DMS53 treated with DMSO at 0.1 percent for 48 hours (cell line): ENCODE measurements around the gene LCAT.
"Not testable (repeated sequence)": the region's sequence is repeated elsewhere in the genome, so short reads cannot be mapped to it uniquely, and the experiment has no call there.

Experiments used
- DNase-seq: peaks from one replicate; lab custom pipeline; 2025; ENCODE audit not compliant: unreplicated experiment; lab: John Stamatoyannopoulos, UW

Gene LCAT

GRCh38 chr16:67933805-67934204, 10.1 kb downstream of the LCAT start:
- no peak for DNase-seq

GRCh38 chr16:67932462-67932840, 11.5 kb downstream of the LCAT start:
- no peak for DNase-seq

- DNase-seq, result no peak
Measured at GRCh38 chr16:67931712-67932461, 12.0 kb downstream of the LCAT start, which contains the start of gene CTRL. Gene CTRL (minus strand): TSS chr16:67931862. CDS start chr16:67931852, 10 bp downstream.

- DNase-seq, result no peak
Measured at GRCh38 chr16:67930678-67931211, 13.2 kb downstream of the LCAT start.

DNA sequence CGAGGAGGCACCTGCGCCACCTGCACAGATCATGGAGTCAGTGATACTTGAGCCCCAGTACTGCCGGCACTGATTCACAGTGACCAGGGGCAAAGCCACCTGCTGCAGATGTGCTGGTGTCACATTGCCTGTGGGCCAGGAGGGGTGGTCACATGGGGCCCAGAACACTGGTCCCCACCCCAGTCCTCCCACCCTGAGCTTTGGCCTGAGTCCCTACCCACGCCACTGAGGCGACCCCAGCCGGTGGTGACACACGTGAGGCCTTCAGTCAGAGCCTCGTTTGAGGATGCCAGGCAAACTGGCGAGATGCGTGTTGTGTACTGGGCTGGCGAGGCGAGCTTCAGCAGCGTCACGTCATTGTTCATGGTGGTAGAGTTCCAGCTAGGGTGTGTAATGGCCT, 13.7 kb downstream of the LCAT start:
- DNase-seq, result no peak

GRCh38 chr16:67928561-67929364, 15.2 kb downstream of the LCAT start:
- DNase-seq, result peak; percentile 36

DNA sequence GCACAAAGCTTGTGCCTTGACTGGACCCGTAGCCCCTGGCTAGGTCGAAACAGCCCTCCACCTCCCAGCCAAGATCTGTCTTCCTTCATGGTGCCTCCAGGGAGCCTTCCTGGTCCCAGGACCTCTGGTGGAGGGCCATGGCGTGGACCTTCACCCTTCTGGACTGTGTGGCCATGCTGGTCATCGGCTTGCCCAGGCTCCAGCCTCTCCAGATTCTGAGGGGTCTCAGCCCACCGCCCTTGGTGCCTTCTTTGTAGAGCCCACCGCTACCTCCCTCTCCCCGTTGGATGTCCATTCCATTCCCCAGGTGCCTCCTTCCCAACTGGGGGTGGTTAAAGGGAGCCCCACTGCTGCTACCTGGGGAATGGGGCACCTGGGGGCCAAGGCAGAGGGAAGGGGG, 15.8 kb downstream of the LCAT start:
- DNase-seq, result no peak

DNA sequence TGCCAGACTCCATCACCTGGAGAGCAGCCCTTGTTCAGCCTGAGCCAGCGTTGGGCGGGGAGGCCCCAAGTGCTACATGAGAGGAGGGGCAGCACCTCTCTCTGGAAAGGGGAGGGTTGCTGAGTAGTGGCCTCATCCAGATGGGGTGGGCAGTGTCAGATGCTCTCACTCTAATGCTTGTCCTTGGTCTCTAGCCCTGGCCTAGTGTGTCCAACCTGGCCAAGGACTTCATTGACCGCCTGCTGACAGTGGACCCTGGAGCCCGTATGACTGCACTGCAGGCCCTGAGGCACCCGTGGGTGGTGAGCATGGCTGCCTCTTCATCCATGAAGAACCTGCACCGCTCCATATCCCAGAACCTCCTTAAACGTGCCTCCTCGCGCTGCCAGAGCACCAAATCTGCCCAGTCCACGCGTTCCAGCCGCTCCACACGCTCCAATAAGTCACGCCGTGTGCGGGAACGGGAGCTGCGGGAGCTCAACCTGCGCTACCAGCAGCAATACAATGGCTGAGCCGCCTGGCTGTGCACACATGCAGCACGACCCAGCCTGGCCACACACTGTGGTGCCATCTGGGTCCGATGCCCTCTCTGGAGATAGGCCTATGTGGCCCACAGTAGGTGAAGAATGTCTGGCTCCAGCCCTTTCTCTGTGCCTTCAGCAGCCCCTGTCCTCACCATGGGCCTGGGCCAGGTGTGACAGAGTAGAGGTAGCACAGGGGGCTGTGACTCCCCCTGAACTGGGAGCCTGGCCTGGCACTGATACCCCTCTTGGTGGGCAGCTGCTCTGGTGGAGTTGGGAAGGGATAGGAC, 16.6 kb downstream of the LCAT start:
- DNase-seq, result no peak

DNA sequence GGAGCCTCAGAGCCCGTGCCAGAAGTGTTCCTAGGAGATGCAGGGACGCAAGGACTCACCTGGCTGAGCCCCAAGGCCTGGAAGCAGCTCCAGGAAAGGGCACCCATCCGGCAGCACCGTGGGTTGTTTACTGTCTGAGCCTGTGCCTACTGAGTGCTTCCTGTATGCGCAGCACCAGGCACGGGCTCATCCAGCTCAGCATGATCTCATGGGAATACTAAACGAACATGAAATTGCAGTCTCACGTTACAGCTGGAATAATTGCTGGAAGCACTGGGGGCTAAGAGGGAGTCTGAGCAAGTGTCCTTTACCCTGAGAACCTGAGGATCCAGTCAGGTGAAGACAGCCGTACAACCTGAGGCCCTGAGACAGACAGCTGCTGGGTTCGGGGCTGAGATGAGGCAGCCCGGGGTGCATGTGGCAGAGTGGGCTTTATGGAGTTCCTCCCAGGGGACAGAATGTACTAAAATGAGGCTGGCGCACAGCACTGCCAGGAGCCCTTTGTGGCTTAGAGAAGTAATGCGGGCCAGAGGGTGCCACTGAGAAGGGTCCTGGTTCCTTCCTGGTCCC, 17.7 kb downstream of the LCAT start:
- peak; percentile 53 for DNase-seq

DNA sequence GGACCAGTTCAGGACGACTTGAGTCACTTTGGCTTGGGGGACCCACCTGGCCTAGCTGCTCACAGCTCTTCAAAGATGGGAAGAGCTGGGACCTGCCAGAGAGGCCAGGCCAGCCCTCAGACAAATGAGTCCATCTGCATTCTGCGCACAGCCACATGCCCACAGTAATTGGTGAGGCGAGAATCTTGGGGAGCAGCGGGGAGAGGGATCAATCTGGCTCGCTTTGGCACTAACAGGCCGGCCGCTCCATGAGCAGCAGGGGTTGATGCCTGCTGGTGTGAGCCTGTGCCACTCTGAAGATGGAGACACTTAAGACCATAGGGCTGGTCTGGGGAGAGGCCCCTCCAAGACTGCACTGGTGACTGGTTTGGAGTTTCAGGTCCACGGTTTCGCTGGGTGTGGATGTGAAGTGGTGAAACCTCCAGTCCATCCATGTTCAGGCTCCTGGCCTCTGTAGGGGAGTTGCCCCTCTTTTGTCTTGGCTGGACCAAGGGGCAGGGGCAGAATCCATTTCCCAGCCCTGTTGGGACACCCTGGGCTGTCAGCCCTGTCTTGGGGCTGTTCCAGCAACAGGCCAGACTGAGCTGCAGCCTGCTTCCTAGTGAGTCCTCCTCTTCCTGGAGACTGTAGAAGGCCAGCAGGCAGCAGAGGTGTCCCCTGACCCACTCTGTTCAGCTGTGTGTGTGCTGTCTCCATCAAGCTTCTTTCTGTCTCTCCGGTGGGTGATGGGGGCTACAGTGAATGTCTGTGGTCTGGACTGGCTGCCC, 19.6 kb downstream of the LCAT start:
- DNase-seq, result no peak

DNA sequence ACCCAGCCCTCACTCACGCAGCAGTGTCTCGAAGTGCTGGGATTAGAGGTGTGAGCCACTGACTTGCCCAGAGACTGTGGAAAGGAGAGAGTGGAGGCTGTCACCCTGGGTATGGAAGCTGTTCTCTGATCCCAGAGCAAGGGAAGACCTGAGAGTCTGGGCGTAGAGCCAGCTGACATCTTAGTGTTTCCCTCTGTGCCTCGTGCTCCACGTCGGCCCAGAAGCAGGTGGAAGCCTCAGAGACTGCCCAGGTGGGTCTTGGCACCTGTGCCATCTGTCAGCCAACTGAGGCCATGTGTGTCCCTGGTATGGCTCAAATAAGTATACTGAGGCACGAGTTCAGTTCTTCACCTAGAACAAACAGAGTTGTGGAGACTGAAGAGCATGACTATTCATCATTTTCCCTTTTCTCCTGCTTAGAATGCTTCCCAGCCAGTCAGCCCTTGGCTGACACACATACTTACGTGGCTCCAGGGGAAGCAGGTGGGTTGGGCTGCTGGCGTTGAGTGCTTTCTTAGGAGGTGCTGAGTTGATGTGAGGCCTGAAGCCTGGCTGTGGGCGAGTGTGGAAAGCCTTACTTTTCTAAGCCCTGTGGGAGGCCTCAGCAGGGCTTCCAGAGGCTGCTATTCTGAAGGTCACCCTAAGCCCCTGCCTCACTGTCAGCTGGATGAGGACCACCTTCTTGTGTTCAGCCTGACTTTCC, 20.4 kb downstream of the LCAT start:
- DNase-seq, result no peak

DNA sequence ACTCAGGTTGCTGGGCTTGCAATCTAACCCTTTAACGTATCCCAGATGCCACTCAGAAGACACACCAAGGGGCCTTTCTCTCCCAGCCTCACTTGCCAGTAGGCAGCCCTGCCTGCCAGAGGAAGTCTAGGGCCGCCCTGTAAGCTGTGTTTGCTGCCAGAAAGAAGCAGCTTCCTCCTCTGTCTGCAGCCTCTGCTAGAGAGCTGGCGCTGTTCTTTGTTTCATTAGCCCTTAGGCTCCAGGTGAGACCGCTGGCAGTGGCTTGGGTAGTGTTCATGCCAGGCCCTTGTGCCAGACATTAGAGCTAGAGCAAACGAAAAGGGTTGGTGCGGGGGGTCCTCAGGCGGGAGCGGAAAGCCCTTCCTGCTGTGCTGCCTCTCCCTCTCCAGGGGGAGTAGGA, 21.2 kb downstream of the LCAT start:
- DNase-seq, result no peak

GRCh38 chr16:67922221-67922620, 21.7 kb downstream of the LCAT start:
- no peak for DNase-seq

DNA sequence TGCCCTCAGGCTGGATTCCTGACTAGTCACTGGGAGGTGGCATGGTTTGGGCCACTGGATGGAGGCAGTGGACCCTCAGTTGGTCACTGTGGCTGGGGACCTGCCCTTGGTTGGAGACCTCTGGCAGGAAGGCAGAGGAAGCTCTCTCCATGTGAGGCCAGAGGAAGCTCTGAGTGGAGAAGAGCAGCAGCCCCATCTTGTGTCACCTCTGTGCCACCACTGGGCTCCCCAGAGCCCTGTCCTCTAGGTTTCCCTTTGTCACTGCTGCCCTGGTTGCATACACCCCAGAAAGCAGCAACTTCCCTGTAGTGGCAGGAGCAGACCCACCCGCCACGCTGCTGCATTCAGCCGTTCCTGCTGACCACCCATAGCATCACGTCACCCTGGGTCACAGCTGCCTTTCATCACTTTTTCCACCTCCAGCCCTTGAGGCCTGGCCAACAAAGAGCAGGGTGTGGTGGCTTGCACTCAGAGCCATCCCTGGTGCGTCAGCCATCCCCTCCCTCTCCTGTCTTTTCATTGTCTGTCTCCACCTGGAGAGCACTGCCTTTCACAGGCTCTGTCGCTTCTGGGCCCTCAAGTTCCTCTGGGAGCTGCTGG, 24.2 kb downstream of the LCAT start:
- no peak for DNase-seq

DNA sequence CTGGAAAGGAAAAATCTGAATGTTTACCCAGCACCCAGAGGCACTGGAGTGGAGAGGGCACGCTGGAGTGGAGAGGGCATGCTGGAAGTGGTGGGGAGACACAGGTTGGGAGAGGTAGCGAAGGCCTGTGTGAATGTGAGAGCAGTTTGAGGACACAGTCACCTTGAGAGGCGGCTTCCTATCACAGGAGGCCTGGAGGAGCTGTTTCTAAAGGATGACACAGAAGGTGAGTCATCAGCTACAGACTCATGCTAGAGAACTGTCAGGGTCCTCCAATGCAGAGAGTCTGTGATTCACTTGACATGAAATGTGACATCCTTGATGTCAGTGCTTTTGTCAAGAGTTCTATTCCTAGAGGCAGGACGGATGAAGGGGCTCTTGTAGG, 26.1 kb downstream of the LCAT start:
- DNase-seq, result peak; percentile 48

GRCh38 chr16:67917140-67917851, 26.6 kb downstream of the LCAT start:
- no peak for DNase-seq

DNA sequence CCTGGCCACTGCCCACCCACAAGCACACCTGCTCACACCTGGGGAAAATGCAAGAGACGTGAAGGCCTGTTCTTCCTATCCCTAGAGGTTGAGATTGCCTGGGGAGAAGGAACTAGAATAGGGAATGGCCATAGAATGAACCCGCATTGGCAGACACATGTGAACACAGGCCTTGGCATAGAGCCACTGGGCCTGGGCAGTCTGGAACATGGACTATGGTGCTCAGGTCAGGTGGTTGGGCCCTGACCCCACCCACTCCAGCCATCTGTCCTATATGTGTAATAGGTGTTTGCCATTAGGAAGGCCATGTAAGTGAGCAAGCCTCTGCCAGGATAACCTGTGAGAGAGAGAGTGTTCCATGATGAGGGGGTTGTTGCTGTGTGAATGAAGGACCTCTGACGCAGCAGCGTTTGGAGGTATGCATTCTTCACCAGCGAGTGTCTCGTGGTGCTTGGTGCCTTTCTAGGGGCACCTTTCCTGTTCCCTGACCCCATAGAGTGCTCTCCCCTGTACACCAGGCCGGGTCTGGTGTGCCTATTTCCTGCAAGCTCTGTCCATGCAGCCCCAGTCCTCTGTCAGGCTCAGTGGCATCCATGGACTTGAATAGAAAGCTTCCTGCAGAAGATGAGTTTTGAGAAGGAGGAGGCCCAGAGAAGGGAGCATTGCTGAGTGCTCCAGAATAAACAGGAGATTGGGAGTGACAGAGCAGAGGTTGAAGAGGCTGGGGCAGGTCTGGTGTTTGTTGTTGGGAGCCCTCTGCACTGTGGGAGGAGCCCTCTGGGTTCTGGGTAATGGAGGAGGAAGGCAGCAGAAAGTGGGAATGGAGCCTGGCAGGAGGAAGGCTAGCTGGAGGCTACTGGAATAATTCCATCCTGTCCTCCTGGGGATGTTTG, 27.8 kb downstream of the LCAT start:
- DNase-seq, result no peak

DNA sequence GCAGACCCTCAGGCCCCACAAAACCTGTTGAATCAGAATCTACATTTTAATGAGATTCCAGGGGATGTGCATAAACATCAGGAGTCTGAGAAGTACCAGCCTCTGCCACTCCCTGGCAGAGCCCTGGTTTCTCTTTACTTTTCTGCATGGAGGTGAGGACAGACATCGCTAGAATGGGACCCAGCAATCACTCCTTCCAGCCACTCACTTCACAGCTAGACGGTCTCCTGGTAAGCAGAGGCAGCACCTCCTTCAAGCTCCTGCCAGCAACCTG, 28.5 kb downstream of the LCAT start:
- not testable (repeated sequence) for DNase-seq
